ENCODE results near the gene PYGO1. TPM values are rescaled to one million over a fixed set of nuclear protein-coding genes. Genes with fewer than 3 reads are reported as not detected.

PYGO1 gene
- total RNA-seq, 2 donors from 2014 or later: 7.4 to 14.0 TPM

DNA sequence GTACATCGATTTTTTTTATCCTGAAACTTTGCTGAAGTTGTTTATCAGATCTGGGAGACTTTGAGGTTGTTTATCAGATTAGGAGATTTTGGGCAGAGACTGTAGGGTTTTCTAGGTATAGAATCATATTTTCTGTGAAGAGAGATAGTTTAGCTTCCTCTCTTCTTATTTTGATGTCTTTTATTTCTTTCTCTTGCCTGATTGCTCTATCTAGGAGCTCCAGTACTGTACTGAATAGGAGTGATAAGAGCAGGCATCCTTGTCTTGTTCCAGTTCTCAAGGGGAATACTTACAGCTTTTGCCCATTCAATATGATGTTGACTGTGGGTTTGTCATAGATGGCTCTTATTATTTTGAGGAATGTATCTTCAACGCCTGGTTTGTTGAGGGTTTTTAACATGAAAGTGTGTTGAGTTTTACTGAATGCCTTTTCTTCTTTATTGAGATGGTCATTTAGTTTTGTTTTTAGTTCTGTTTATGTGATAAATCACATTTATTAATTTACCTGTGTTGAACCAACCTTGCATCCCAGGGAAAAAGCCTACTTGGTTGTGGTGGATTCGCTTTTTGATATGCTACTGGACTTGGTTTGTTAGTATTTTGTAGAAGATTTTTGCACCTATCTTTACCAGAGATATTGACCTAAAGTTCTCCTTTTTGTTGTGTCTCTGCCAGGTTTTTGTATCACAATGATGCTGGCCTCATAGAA, 65.2 kb downstream of the PYGO1 start:
- H3K27me3 ChIP-seq (replicated peaks; ENCODE audit: insufficient read depth): no peaks in the 10 kb centered on the region
- H3K36me3 ChIP-seq: no peaks in the 10 kb centered on the region
- no peaks in the 10 kb centered on the region for H3K9me3 ChIP-seq
- no peak for TF ChIP-seq CTCF (IDR thresholded peaks at IDR 0.05)
- DNase-seq (ENCODE audit: low spot score) (no peak), ATAC-seq (ENCODE audit: insufficient number of reproducible peaks, low FRiP score, low read depth) (no peak)
- H3K4me3 ChIP-seq: no peak overlapping the region
- H3K4me1 ChIP-seq (ENCODE audit: control insufficient read depth in 1 of 2, low read depth in 2 of 2): no peaks in the 10 kb centered on the region
- H3K27ac ChIP-seq: no peak overlapping the region

DNA sequence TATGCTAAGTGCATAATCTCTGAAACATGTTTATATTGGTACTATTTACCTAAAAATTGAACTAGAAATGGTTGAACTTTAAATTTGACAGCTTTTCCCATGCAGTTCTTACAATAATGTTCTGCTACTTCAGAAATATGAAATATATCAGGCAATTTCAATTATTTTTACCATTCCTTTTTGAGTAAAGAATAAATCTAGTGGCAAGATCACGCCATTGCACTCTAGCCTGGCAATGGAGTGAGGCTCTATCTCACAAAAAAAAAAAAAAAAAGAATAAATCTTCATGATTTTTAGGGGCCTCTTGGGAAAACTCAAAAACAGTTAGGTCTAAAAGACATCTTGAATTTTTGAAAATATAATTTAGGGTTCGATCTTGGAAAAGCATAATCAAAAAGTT, 69.5 kb downstream of the PYGO1 start:
- Histone ChIP-seq H3K27me3 (replicated peaks; ENCODE audit: insufficient read depth) (no peaks in the 10 kb centered on the region), H3K27ac (no peak overlapping the region), H3K36me3 (no peaks in the 10 kb centered on the region), H3K9me3 (no peaks in the 10 kb centered on the region), H3K4me3 (no peak overlapping the region), H3K4me1 (ENCODE audit: control insufficient read depth in 1 of 2, low read depth in 2 of 2) (no peaks in the 10 kb centered on the region)
- DNase-seq (ENCODE audit: low spot score) (no peak), ATAC-seq (ENCODE audit: insufficient number of reproducible peaks, low FRiP score, low read depth) (no peak)
- no peak for TF ChIP-seq CTCF (IDR thresholded peaks at IDR 0.05)

- ATAC-seq (ENCODE audit: insufficient number of reproducible peaks, low FRiP score, low read depth) (no peak), DNase-seq (ENCODE audit: low spot score) (no peak)
- H3K36me3 ChIP-seq: no peaks in the 10 kb centered on the region
- no peaks in the 10 kb centered on the region for H3K27me3 ChIP-seq (replicated peaks; ENCODE audit: insufficient read depth)
- H3K4me3 ChIP-seq: no peak overlapping the region
- TF ChIP-seq CTCF (IDR thresholded peaks at IDR 0.05): no peak
- H3K9me3 ChIP-seq: no peaks in the 10 kb centered on the region
- H3K4me1 ChIP-seq (ENCODE audit: control insufficient read depth in 1 of 2, low read depth in 2 of 2): no peaks in the 10 kb centered on the region
- H3K27ac ChIP-seq: no peak overlapping the region
Observed at GRCh38 chr15:55518009-55518408, 70.1 kb downstream of the PYGO1 start.

DNA sequence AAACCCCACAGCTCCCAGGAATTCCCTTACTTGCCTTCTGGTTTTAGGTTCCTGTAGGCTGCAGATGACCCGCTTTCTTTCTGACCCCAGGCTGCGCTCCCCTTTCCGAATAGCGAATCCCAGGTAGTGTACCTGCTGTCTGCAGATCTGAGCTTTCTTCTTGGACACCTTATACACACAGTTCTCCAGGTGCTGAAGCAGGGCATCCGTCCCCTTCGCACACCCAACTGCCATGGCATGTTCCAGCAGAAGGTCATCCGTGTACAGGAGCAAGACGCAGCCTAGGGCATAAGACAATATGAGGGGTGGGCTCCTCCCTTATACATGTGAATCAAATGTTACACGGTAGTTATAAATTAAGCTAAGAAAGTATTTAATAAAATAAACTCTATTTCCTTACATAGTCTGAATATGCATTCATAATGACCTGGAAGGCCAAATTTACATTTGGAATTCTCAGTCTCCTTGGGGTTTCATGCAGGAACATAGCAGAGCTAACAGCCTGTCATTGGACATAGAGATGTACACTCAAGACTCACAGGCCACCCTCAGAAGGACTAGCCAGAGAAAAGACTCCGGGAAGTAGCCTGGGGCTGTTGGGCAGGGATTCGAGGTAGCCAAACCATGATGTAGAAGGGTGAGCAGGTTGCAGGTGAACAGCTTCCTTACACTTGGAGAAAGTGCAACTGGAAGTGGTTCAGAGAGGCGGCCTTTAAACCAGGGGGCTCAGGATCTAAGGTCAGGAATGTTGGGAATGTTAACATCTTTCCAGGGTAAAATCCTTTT, 72.0 kb downstream of the PYGO1 start:
- TF ChIP-seq CTCF (IDR thresholded peaks at IDR 0.05): no peak
- no peak overlapping the region for H3K4me3 ChIP-seq
- no peak overlapping the region for H3K27ac ChIP-seq
- H3K4me1 ChIP-seq (ENCODE audit: control insufficient read depth in 1 of 2, low read depth in 2 of 2): no peaks in the 10 kb centered on the region
- H3K9me3 ChIP-seq: no peaks in the 10 kb centered on the region
- DNase-seq (ENCODE audit: low spot score) (no peak), ATAC-seq (ENCODE audit: insufficient number of reproducible peaks, low FRiP score, low read depth) (no peak)
- H3K36me3 ChIP-seq: no peaks in the 10 kb centered on the region
- no peaks in the 10 kb centered on the region for H3K27me3 ChIP-seq (replicated peaks; ENCODE audit: insufficient read depth)

- no peak for TF ChIP-seq CTCF (IDR thresholded peaks at IDR 0.05)
- DNase-seq (ENCODE audit: low spot score): no peak
- H3K36me3 ChIP-seq: no peaks in the 10 kb centered on the region
- no peaks in the 10 kb centered on the region for H3K27me3 ChIP-seq (replicated peaks; ENCODE audit: insufficient read depth)
- ATAC-seq (ENCODE audit: insufficient number of reproducible peaks, low FRiP score, low read depth): no peak
- no peak overlapping the region for H3K4me3 ChIP-seq
- no peaks in the 10 kb centered on the region for H3K4me1 ChIP-seq (ENCODE audit: control insufficient read depth in 1 of 2, low read depth in 2 of 2)
- H3K9me3 ChIP-seq: no peaks in the 10 kb centered on the region
- H3K27ac ChIP-seq: no peak overlapping the region
Observed at GRCh38 chr15:55515491-55515890, 72.7 kb downstream of the PYGO1 start.

All from thoracic aorta (tissue), 2 donors.